LNCaP clone FGC (cell line): ENCODE measurements around the gene CCDC88A.

Experiments used
- DNase-seq: peaks from one replicate; pipeline ENCODE4 v3.0.0-alpha.2; 2011; ENCODE audit warnings: low read depth
- H3K4me3 ChIP-seq: 2 replicates; pipeline ENCODE4 v1.5.1; 2011; ENCODE audit warnings: mild to moderate bottlenecking, low read depth, low read length, control low read depth
- TF ChIP-seq, protein P1 (sequence below): IDR thresholded peaks from 2 replicates; pipeline ENCODE4 v1.5.1; 2012; ENCODE audit warnings: mild to moderate bottlenecking; ENCODE audit not compliant: control insufficient read depth, insufficient read depth; ENCODE audit errors: extremely low read depth

The CCDC88A gene

DNA sequence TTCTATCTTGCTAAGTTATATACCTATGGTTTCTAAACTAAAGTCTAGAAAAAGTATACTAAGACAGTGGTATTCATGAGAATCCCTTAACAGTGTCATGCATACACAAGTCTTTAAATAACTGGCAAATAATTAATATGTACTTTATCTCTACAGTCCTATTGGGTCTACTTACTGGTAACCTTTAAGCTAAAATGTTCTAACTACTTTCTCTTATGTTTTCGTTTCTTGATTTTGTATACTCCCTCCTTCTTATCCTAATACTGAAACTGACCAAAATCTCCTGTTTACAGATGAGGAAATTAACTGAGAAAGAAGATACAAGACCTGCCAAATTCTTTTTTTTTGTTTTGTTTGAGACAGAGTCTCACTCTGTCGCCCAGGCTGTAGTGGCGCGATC is 74.6 kb downstream of the CCDC88A start:
- TF ChIP-seq, protein P1, sequence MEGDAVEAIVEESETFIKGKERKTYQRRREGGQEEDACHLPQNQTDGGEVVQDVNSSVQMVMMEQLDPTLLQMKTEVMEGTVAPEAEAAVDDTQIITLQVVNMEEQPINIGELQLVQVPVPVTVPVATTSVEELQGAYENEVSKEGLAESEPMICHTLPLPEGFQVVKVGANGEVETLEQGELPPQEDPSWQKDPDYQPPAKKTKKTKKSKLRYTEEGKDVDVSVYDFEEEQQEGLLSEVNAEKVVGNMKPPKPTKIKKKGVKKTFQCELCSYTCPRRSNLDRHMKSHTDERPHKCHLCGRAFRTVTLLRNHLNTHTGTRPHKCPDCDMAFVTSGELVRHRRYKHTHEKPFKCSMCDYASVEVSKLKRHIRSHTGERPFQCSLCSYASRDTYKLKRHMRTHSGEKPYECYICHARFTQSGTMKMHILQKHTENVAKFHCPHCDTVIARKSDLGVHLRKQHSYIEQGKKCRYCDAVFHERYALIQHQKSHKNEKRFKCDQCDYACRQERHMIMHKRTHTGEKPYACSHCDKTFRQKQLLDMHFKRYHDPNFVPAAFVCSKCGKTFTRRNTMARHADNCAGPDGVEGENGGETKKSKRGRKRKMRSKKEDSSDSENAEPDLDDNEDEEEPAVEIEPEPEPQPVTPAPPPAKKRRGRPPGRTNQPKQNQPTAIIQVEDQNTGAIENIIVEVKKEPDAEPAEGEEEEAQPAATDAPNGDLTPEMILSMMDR: no peak
- no peak for DNase-seq
- H3K4me3 ChIP-seq: no peak overlapping the region

DNA sequence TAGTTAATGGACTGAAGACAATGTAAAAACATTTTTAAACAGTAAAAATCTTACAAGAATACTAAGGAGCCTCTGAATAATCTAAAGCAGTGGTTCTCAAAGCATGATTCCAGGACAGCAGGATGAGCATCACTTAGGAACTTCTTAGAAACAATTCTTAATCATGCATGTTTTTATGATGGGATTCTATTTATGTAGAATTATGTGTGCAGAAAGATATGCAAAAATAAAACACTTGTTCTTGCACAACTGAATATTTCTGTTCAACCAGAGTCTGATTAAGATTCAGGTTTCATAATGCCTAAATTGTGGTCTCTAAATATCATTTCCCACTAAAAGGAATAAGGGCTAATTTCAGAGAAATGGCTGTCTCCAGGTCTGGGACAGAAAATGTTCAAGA is 81.4 kb downstream of the CCDC88A start:
- DNase-seq: no peak
- TF ChIP-seq, protein P1: no peak

DNA sequence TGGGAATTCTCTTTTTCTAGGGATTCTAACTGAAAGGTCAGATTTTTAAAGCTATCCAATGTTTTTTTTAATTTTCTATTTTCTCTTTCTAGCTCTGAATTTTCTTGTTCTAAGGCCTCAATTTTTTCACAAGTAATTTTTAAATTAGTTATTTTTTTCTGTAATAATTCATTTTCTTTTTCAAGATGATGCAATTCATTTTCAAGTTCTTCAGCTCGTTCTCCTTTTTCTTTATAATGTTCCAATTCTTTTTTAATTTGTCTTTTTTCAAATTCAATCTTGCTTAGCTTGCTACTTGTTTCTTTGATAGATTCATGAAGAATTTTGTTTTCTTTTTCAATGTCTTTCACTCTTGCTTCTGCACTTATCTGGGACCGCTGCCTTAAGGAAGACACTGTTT is 84.9 kb downstream of the CCDC88A start:
- TF ChIP-seq, protein P1: no peak
- DNase-seq: no peak
- no peak overlapping the region for H3K4me3 ChIP-seq

More for the DNA sequence above, 81.4 kb downstream of the CCDC88A start:
- no peak overlapping the region for H3K4me3 ChIP-seq

DNA sequence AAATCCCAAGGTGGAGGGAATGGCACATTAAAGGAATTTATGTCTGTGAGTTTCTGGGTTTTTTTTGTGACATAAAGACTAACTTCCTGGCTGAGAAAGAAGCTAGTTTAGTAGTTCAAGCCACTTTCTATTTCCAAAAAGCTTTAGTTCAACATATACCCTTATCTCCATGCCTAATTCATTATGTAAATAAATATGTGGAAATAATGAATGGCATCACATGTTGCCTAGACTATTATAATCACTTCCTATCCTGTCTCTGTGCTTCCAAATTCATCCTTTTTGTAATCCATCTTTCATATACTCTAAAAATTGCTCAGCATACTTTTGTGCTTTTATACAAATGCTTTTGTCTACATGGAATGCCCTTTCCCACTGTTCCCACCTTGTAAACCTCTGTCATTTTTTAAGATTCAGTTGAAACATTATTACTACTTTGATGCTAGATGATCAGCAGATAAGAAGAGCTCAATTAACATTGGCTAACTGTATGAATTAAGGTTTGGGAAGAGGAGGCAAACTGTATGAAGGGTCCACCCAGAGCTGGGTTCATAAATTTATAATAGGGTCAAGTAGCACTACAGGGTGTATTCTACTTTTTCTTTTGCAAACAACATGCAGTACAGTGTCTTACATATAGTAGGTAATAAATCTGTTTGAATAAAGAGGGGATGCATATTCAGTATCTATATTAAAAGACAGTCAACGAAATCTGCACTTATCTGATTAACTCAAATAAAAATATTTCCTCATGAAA is 88.9 kb downstream of the CCDC88A start:
- TF ChIP-seq, protein P1: no peak
- DNase-seq: no peak

DNA sequence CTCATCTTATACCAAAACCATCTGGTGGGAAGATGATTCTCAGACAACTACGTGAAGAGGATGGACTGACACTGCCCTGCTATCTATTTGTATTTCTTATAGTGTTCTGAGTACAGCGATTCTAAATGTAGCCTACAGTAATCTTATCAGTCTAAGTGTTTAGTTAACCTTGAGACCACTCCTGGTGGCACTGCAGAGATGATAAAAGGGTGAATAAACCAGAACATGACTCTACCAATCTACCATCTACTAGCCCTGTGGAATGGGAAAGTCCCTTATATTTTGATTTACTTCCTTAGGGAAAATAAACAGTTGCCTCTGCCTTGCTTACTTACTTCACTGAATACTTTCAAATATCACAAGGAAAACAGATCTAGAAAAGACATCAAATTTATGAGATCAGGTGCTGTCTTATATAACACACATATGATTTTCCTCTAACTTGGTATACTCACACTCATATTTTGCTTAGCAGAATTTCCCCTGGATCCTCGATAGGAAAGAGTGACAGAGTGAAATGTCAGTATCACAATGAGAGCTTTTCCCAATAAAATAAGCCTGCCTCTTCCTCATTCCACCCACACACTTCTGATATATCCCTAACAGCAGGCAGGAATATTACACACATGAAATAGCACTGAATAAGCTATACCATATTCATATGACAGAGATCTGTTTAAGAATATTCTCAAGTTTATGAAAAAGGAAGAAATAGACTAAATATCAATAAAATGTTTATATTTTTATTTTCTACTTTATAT is 92.0 kb downstream of the CCDC88A start:
- no peak for DNase-seq
- H3K4me3 ChIP-seq: no peak overlapping the region
- TF ChIP-seq, protein P1: no peak

More for the DNA sequence above, 88.9 kb downstream of the CCDC88A start:
- H3K4me3 ChIP-seq: no peak overlapping the region

DNA sequence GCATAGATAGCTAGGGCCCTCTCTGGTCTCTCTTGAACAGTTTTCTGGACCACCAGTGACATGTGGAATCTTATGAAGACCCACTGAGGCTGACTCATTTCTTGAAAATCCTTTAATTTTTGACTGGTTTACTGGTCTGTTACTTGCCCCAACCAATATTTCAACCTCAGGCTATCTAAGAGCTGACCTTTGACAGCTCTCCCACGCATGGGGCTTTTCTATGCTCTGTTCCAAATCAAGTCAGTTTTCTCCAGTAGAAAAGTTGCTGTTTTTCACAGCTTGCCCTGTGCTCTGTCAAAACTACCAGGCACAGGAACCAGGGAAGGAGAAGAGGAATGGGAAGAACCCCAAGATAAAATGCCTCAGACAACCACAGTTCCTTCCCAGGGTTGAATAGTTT is 104.7 kb downstream of the CCDC88A start:
- TF ChIP-seq, protein P1: no peak
- no peak for DNase-seq

More for the DNA sequence above, 104.7 kb downstream of the CCDC88A start:
- H3K4me3 ChIP-seq: no peak overlapping the region
